OCI-LY3 (cell line): ENCODE measurements around the gene NTSR2.

ENCODE experiments used
- H2AFZ ChIP-seq: fragments of 200-600, 300-600 bp; shearing (Covaris generic); 2 replicates; pipeline ENCODE4 v1.6.0; 2014; ENCODE audit warnings: antibody characterized with exemption, low read depth, low read length
- H3K27ac ChIP-seq: fragments of 200-600, 300-600 bp; sonication (generic); 2 replicates; pipeline ENCODE4 v1.5.1; 2014; ENCODE audit warnings: mild to moderate bottlenecking, low read length, moderate library complexity, mixed read lengths
- H3K27me3 ChIP-seq: fragments of 200-600, 300-600 bp; sonication (generic); 2 replicates; pipeline ENCODE4 v1.6.1; 2014; ENCODE audit warnings: low read depth, low read length, mixed read lengths
- H3K36me3 ChIP-seq: fragments of 200-600, 300-600 bp; sonication (generic); replicated peaks from 2 replicates; pipeline ENCODE3; 2014; ENCODE audit warnings: low read depth, low read length, mixed read lengths
- H3K4me1 ChIP-seq: fragments of 300-600, 200-600 bp; sonication (generic); 2 replicates; pipeline ENCODE4 v1.6.1; 2014; ENCODE audit warnings: low read length, mixed read lengths
- H3K4me2 ChIP-seq: fragments of 200-600, 300-600 bp; sonication (generic); 2 replicates; pipeline ENCODE4 v1.6.1; 2014; ENCODE audit warnings: low read length, mixed read lengths
- H3K4me3 ChIP-seq: fragments of 300-600, 200-600 bp; sonication (generic); 2 replicates; pipeline ENCODE4 v1.5.1; 2014; ENCODE audit warnings: antibody characterized with exemption, mild to moderate bottlenecking, low read length, moderate library complexity
- H3K79me2 ChIP-seq: fragments of 300-600, 200-600 bp; shearing (Covaris generic); 2 replicates; pipeline ENCODE4 v1.6.1; 2014; ENCODE audit warnings: mild to moderate bottlenecking, low read length, mixed read lengths
- H3K9ac ChIP-seq: fragments of 300-600, 200-600 bp; shearing (Covaris generic); 2 replicates; pipeline ENCODE4 v1.6.0; 2014; ENCODE audit warnings: mild to moderate bottlenecking, low read length, moderate library complexity
- H3K9me3 ChIP-seq: fragments of 200-600, 300-600 bp; shearing (Covaris generic); 2 replicates; pipeline ENCODE4 v1.6.1; 2014; ENCODE audit warnings: low read length, mixed read lengths; ENCODE audit not compliant: insufficient read depth
- H4K20me1 ChIP-seq: fragments of 200-600, 300-600 bp; sonication (generic); 2 replicates; pipeline ENCODE4 v1.6.1; 2016; ENCODE audit warnings: low read length, mixed read lengths; ENCODE audit not compliant: insufficient read depth
- EZH2phosphoT487 ChIP-seq: fragments of 200-600 bp; shearing (Covaris generic); IDR thresholded peaks from 2 replicates; pipeline ENCODE4 v1.6.1; 2018; ENCODE audit warnings: antibody characterized with exemption, mixed run types, low read depth
- TF ChIP-seq, protein P1 (sequence below): fragments of 200-600, 300-600 bp; sonication (generic); IDR thresholded peaks from 2 replicates; pipeline ENCODE4 v1.5.1; 2014; ENCODE audit warnings: antibody characterized with exemption, low read length, low read depth

NTSR2 gene

DNA sequence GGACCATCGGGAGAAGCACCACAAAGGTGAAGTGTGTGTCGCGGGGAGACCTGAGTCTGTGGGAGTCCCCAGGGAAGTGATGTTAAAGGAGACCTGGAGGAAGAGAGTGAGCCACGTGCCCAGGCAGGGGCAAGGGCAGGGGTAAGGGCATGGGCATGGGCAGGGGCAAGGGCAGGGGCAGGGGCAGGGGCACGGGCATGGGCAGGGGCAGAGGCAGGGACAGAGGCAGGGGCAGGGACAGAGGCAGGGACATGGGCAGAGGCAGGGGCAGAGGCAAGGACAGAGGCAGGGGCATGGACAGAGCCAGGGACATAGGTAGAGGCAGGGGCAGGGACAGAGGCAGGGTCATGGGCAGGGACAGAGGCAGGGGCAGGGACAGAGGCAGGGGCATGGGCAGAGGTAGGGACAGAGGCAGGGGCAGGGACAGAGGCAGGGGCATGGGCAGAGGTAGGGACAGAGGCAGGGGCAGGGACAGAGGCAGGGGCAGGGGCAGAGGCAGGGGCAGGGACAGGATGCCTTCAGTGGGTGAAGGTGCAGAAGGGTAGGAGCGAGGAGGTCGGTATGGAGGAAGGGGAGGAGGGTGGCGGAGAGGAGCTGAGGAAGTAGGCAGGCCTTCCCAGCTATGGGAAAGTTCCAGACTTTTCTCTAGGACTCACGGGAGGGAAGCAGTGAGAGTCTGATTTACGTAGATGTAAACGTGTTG lies 33.3 kb downstream of the NTSR2 start:
- no peak overlapping the region for H3K4me3 ChIP-seq
- TF ChIP-seq, protein P1, sequence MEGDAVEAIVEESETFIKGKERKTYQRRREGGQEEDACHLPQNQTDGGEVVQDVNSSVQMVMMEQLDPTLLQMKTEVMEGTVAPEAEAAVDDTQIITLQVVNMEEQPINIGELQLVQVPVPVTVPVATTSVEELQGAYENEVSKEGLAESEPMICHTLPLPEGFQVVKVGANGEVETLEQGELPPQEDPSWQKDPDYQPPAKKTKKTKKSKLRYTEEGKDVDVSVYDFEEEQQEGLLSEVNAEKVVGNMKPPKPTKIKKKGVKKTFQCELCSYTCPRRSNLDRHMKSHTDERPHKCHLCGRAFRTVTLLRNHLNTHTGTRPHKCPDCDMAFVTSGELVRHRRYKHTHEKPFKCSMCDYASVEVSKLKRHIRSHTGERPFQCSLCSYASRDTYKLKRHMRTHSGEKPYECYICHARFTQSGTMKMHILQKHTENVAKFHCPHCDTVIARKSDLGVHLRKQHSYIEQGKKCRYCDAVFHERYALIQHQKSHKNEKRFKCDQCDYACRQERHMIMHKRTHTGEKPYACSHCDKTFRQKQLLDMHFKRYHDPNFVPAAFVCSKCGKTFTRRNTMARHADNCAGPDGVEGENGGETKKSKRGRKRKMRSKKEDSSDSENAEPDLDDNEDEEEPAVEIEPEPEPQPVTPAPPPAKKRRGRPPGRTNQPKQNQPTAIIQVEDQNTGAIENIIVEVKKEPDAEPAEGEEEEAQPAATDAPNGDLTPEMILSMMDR: no peak
- TF ChIP-seq EZH2phosphoT487: no peak
- no peaks in the 10 kb centered on the region for H4K20me1 ChIP-seq
- H3K36me3 ChIP-seq: no peaks in the 10 kb centered on the region
- peak overlapping the region; percentile 6; the same call in 1 of the 2 replicates for H3K4me2 ChIP-seq
- H3K9me3 ChIP-seq: no peaks in the 10 kb centered on the region
- no peaks in the 10 kb centered on the region for H3K79me2 ChIP-seq
- H3K4me1 ChIP-seq: peaks cover 21% of the 10 kb centered on the region
- no peak overlapping the region for H3K27ac ChIP-seq
- H3K9ac ChIP-seq: no peak overlapping the region
- H3K27me3 ChIP-seq: no peaks in the 10 kb centered on the region
- no peak overlapping the region for H2AFZ ChIP-seq

DNA sequence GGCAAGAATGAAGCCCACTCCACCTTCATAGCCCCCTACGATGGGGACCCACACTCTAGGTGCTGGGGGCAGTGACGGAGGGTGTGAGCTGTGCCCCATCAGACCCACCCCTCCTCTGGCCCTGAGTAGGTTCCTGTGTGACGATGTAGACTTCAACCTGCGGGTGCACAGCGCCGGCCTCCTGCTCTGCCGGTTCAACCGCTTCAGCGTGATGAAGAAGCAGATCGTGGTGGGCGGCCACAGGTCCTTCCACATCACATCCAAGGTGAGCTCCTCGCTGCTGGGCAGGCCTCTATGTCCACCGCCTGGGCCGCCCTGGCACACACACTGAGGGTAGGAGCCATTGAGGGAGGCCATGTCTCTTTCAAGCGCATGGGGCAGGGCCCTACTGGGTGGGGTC lies 34.9 kb downstream of the NTSR2 start:
- H3K4me3 ChIP-seq: no peak overlapping the region
- TF ChIP-seq, protein P1: no peak
- TF ChIP-seq EZH2phosphoT487: no peak
- H3K36me3 ChIP-seq: no peaks in the 10 kb centered on the region
- no peaks in the 10 kb centered on the region for H3K27me3 ChIP-seq
- no peak overlapping the region for H3K27ac ChIP-seq
- peaks cover 18% of the 10 kb centered on the region for H3K4me1 ChIP-seq
- H4K20me1 ChIP-seq: no peaks in the 10 kb centered on the region
- H3K9ac ChIP-seq: no peak overlapping the region
- no peaks in the 10 kb centered on the region for H3K79me2 ChIP-seq
- H3K4me2 ChIP-seq: no peak overlapping the region
- H2AFZ ChIP-seq: no peak overlapping the region
- H3K9me3 ChIP-seq: no peaks in the 10 kb centered on the region

DNA sequence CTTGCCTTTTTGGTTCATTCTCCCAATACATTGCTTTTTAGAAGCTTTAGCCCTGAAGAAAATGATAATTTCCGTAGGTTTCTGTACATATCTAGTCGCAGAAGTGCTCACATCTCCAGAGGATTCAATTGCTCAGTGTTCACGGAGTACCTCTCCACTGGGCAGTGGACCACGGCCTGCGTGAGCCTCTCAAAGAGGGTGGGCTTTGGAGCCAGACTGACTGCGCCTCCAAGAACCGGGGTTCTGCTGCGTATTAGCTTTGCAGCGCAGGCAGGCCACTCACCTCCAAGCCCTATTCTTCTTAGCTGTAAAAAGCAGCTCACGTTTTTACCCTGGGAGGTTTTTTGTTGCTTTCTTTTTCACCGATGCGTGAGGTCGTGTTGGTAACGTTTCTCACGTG lies 35.4 kb downstream of the NTSR2 start:
- Histone ChIP-seq H3K79me2 (no peaks in the 10 kb centered on the region), H3K27me3 (no peaks in the 10 kb centered on the region), H2AFZ (no peak overlapping the region), H3K4me3 (no peak overlapping the region), H3K36me3 (no peaks in the 10 kb centered on the region), H3K4me2 (no peak overlapping the region), H4K20me1 (no peaks in the 10 kb centered on the region), H3K4me1 (peaks cover 13% of the 10 kb centered on the region), H3K9me3 (no peaks in the 10 kb centered on the region), H3K27ac (no peak overlapping the region), H3K9ac (no peak overlapping the region)
- TF ChIP-seq EZH2phosphoT487: no peak
- TF ChIP-seq, protein P1: no peak

DNA sequence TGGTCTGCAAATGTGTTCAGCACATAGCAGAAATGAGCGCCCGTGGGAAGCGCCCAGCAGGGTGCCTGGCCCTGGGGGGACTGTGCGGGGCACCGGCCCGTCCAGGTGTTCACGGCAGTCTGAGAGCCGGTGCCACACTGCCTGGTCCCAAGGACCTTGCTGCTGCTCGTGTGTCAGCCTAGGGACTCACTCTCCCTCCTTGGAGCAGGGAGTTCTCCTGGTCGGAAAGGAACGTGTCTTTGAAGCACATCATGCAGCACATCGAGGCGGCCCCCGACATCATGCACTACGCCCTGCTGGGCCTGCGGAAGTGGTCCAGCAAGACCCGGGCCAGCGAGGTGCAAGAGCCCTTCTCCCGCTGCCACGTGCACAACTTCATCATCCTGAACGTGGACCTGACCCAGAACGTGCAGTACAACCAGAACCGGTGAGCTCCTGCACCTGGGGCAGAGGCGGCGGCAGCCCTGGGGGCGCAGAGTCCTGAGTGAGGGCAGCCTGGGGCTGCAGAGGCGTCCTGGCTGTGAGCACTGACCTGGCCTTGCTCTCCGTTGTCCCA lies 36.0 kb downstream of the NTSR2 start:
- Histone ChIP-seq H3K9ac (no peak overlapping the region), H3K36me3 (no peaks in the 10 kb centered on the region), H3K4me1 (peaks cover 9% of the 10 kb centered on the region), H3K4me3 (no peak overlapping the region), H3K4me2 (no peak overlapping the region), H2AFZ (no peak overlapping the region), H3K79me2 (no peaks in the 10 kb centered on the region), H3K9me3 (no peaks in the 10 kb centered on the region), H3K27me3 (no peaks in the 10 kb centered on the region), H3K27ac (no peak overlapping the region), H4K20me1 (no peaks in the 10 kb centered on the region)
- TF ChIP-seq, protein P1: no peak
- TF ChIP-seq EZH2phosphoT487: no peak
